ENCODE data around the gene TM9SF4.

The TM9SF4 gene

DNA sequence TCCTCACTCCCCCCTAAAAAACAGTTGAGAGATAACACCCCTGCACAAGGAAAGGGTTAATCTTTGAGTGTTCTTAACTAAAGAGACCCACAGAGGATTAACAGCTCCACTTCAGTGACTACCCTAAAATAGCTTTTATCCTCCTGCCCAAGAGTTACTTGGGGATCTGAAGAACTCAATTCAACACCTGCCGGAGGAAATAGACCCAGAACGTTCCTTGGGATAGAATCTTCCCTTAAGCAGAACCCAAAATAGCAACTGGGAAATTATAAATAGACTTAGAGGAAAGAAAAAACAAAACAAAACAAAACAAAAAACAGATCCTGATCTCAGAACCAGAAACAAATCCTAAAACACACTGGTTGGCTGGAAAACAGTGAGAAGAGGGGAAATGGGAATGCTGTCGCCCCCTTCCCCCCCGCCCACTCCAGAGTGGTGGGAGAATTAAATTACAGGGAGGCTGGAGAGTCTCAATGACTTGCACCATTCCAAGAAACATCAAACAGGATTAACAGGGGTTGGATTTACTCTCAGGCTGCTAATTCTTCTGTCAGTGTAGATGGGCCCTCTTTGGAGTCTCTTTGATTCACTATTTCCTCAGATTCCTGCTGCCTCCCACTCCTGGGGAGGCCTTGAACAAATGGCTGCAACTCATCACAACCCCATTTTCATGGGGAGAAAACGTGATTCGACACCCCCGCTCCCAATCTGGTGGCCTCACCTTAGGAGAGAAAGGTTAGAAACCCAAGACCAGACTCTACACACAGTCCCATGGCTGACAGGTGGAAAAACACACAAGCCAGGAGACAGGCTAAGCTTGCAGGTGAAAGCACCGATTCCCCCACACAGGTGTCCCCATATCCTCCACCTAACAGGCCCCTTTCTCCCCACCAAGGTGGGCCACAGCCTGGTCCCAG is 96.6 kb downstream of the TM9SF4 start:
- no peak for DNase-seq (ENCODE audit: low read depth in 2 of 2)

DNA sequence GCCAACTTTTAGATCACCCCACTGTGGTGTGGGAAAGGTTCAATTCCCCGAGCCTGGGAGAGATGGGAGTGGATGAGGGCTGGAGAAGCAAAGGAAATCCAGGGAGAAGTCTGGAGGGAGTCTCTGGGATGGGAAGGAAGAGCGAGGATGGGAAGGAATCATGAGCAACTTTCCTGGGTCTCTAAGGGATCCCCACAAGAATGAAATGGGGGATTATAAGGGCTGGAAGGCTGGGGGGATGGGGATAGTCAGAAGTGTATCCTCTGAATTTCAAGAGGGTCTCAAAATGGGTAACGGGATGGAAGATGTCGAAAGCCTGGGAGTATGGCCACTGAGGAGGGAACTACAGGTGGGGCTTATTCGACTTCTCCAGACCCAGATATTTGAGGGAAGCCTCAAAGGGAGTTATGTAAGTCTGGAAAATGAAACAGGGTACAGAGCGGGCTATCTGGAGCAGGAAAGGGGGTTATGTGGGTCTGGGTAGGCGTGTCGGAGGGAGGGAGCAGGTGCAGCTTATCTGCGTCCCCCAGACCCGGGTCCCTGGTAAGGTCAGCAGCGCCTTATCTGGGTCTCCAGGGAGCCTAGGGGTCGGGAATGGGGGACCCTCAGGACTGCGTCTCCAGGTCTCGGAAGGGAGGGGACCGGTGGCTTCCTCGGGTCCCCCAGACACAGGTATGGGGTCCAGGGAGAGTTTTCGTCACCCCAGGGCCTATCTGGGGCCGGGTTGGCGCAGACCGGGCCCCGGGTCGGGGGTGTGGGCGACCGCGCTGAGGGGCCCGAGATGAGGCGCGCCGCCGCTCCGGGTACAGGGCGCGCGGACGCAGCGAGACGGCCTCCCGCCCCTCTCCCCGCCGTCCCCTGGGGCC is 97.5 kb downstream of the TM9SF4 start:
- DNase-seq (ENCODE audit: low read depth in 2 of 2) = no peak

DNA sequence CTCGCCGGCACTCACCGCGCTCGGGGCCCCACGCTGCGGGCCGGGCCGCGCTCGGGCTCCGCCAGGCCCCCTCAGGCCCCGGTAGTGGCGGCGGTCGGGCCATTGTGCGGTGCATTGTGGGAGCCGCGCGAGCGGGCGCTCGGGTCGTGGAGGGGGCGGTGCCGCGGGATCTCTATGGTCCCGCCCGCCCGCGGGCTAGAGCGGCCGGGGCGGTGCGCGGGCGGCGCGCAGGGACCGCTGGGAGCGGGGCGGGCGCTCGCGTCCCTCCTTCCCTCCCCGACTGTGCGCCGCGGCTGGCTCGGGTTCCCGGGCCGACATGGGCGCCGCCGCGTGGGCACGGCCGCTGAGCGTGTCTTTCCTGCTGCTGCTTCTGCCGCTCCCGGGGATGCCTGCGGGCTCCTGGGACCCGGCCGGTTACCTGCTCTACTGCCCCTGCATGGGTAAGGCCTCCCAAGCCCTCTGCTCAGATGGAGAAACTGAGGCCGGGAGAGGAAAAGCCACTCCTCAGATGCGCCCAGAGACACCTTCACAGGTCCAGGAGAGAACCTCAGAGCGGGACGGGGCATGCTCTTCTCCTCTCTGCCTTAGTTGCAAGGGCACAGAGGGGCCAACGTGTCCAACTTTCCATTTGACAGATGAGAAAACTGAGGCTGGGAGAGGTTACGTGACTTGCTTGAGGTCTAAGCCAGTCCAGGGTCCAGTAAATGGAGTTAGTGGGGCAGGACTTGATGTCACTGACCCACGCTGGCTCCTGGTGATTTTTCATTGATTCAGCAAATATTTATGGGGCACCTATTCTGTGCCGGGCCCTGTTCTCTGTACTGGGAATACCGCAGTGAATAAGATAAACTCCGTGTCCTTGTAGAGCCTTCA is 98.3 kb downstream of the TM9SF4 start, which contains the start of the genes PLAGL2 and POFUT1:
TSS of gene PLAGL2 (minus strand) at position 118 of the 873 bp plus-strand sequence. CDS start 5,565 bp downstream, outside the sequence.
TSS of gene POFUT1 (plus strand) at position 255 of the 873 bp plus-strand sequence. CDS start at position 317, 62 bp downstream.
- DNase-seq (ENCODE audit: low read depth in 2 of 2) = peak; percentile 85 to 87

DNA sequence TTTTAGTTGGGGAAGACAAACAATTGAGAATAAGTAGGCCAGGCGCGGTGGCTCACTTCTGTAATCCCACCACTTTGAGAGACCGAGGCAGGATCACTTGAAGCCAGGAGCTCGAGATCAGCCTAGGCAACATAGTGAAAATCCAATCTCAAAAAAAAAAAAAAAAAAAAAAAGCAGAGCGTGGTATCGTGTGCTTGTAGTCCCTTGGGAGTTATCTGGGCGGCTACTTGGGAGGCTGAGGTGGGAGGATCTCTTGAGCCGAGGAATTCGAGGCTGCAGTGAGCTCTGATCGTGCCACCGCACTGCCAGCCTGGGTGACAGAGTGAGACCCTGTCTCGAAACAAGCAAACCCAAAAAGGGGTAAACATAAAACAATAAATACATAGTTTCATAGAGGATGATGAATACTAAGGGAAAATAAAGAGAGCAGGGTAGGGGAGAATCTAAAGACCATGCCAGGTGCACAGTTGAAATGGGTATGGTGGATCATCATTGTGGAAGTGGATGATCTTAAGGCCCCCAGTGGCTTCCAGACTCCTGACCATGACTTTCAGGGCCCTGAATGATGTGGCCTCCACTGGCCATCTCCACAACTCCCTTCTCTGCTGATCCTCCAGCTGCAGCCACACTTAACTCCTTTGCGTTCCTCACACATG is 99.1 kb downstream of the TM9SF4 start:
- DNase-seq (ENCODE audit: low read depth in 2 of 2) = no peak

DNA sequence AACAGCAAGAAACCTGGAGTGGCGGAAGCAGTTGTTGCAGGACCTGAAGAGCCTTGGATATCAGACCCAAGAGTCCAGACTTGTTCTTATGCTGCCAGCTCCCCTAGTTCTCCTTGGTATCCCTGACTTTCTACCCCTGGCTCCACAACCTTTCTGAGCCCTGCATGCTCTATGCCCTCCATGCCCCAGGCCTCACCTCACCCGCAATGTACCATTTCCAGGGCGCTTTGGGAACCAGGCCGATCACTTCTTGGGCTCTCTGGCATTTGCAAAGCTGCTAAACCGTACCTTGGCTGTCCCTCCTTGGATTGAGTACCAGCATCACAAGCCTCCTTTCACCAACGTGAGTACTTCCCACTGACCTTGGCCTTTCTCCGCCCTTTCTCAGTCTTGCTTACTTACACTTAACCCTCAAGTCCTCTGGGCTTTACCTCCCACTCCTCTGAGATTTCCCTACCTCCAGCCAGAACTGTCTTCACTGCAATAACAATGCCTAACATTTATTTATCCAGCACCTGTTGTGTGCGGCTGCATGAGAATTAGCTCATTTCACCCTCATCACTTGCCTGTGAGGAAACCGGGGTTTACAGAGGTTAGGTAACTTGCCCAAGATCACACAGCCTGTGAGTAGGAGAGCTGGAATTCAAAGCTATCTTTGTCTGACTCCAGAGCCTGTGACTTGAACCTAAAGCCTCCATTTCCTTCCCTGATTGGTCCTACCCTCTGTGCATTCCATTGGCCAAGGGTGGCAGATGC is 100.5 kb downstream of the TM9SF4 start:
- no peak for DNase-seq (ENCODE audit: low read depth in 2 of 2)

DNA sequence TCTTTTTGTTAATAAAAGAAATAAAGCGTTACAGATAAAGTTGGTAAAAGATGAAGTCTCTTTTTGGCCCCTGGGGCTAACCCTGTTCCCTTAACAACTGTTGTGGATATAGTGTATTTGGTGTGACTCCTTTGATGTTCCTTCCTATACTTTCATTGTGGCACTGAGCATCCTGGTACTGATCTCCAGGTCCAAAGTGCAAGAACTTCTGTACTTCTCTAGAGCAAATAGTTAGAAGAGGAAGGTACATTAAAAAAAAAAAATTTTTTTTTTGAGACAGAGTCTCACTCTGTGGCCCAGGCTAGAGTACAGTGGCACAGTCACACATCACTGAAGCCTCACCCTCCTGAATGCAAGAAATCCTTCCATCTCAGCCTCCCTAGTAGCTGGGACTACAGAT is 104.4 kb downstream of the TM9SF4 start:
- DNase-seq (ENCODE audit: low read depth in 2 of 2) = no peak

DNA sequence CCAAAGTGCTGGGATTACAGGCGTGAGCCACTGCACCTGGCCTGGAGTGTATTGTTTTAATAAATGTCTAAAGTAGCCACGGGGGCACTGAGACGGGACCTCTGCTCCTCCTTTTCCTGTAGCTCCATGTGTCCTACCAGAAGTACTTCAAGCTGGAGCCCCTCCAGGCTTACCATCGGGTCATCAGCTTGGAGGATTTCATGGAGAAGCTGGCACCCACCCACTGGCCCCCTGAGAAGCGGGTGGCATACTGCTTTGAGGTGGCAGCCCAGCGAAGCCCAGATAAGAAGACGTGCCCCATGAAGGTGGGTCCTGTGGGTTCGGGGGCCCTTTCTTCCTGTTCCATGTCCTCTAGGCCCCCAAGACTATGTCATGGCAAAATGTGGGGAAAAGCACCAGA is 105.6 kb downstream of the TM9SF4 start:
- no peak for DNase-seq (ENCODE audit: low read depth in 2 of 2)

DNA sequence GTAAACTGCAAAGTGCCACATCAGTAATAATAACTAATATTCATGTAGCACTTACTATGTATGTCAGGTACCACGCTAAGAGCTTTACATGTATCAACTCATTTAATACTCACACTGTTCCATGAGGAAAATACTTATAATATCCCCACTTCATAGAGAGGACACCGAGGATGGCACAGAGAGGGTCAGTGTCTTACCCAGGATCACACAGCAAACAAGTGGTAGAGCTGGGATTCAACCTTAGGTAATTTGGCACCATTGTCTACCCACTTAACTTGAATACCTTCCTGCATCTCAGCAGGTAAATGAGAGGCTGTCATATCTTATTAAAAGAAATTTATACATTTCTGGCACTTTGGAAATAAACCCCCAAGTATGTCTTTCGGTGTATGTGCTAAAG is 106.2 kb downstream of the TM9SF4 start:
- DNase-seq (ENCODE audit: low read depth in 2 of 2) = no peak

DNA sequence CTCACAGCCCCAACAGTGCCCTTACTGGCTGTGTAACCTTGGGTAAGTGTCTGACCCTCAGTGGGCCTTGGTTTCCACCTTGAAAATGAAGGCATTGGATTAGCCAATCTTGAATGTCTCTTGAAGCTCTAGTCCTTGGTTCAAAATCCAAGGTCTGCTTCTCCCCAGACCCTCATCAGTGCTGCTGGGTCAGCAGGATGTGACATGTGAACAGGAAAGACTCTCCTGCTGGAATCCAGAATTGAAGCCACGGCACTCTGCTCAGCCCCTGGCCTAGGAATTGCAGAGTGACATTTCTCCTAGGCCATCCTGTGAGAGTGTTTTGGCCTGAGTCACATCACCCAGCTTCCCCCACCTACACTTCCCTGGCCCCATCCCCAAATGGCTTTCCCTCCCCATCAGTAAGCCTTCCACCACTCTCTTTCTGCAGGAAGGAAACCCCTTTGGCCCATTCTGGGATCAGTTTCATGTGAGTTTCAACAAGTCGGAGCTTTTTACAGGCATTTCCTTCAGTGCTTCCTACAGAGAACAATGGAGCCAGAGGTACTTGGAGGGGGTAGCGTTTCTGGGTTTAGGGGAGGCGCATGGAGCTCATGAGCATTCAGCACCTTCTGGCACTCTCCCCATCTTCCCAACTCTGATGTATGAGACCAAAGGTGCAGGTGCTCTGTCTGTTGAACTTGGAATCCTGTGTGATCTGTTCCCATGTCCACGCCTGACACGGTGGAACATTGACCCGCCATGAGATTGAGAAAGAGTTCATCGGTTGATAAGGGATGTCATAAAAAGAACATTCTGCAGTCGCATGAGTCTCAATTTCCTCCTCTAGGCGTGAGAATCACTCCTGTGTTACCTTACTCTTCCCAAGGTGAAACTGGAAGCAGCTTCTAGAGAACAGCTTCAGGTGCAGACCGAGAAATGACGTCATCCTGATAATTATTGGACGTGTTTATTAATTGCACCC is 106.9 kb downstream of the TM9SF4 start:
- DNase-seq (ENCODE audit: low read depth in 2 of 2) = no peak
